HL-60 (cell line): ENCODE results near the gene CLIP4.

Experiments
- DNase-seq, 2 experiments: peaks; one replicate each; pipeline ENCODE4 v3.0.0-alpha.2; 2010 to 2020; ENCODE audit warnings: low read depth in 1 of 2, low spot score in 1 of 2
- H3K27ac ChIP-seq: fragments of 250-450 bp; sonication (Bioruptor Pico); replicated peaks from 2 replicates; pipeline ENCODE4 v1.5.1; 2020; ENCODE audit warnings: mild to moderate bottlenecking, moderate library complexity
- H3K27me3 ChIP-seq: fragments of 250-450 bp; sonication (Bioruptor Pico); 2 replicates; pipeline ENCODE4 v1.5.1; 2021; ENCODE audit warnings: mild to moderate bottlenecking, moderate library complexity; ENCODE audit not compliant: insufficient read depth, poor library complexity, severe bottlenecking
- H3K4me3 ChIP-seq: replicated peaks from 2 replicates; pipeline ENCODE4 v1.5.1; 2011; ENCODE audit warnings: mild to moderate bottlenecking, control low read depth, low read length; ENCODE audit not compliant: insufficient read depth
- GABPA ChIP-seq: IDR thresholded peaks from 2 replicates; pipeline ENCODE4 v1.6.1; 2012; ENCODE audit warnings: low read depth
- POLR2AphosphoS5 ChIP-seq: IDR thresholded peaks from 2 replicates; pipeline ENCODE4 v1.6.1; 2012; ENCODE audit warnings: low read depth
- SPI1 ChIP-seq: IDR thresholded peaks from 2 replicates; pipeline ENCODE4 v1.6.1; 2012; ENCODE audit warnings: low read depth, mild to moderate bottlenecking, borderline replicate concordance
- long read RNA-seq: library from polyadenylated mRNA; unstranded; transcript quantifications from one replicate; pipeline ENCODE4 v2.0.0, GENCODE V29; 2020
- TF ChIP-seq, protein P1 (sequence below): IDR thresholded peaks from one replicate; pipeline ENCODE4 v1.5.1; 2011; ENCODE audit warnings: low read length, control low read depth, inconsistent platforms; ENCODE audit not compliant: insufficient read depth
- TF ChIP-seq, protein P2 (sequence below): IDR thresholded peaks from 2 replicates; pipeline ENCODE4 v1.6.1; 2012; ENCODE audit warnings: low read depth; ENCODE audit not compliant: insufficient replicate concordance

CLIP4 gene, protein sequence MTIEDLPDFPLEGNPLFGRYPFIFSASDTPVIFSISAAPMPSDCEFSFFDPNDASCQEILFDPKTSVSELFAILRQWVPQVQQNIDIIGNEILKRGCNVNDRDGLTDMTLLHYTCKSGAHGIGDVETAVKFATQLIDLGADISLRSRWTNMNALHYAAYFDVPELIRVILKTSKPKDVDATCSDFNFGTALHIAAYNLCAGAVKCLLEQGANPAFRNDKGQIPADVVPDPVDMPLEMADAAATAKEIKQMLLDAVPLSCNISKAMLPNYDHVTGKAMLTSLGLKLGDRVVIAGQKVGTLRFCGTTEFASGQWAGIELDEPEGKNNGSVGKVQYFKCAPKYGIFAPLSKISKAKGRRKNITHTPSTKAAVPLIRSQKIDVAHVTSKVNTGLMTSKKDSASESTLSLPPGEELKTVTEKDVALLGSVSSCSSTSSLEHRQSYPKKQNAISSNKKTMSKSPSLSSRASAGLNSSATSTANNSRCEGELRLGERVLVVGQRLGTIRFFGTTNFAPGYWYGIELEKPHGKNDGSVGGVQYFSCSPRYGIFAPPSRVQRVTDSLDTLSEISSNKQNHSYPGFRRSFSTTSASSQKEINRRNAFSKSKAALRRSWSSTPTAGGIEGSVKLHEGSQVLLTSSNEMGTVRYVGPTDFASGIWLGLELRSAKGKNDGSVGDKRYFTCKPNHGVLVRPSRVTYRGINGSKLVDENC
- long read RNA-seq = 0 reads

DNA sequence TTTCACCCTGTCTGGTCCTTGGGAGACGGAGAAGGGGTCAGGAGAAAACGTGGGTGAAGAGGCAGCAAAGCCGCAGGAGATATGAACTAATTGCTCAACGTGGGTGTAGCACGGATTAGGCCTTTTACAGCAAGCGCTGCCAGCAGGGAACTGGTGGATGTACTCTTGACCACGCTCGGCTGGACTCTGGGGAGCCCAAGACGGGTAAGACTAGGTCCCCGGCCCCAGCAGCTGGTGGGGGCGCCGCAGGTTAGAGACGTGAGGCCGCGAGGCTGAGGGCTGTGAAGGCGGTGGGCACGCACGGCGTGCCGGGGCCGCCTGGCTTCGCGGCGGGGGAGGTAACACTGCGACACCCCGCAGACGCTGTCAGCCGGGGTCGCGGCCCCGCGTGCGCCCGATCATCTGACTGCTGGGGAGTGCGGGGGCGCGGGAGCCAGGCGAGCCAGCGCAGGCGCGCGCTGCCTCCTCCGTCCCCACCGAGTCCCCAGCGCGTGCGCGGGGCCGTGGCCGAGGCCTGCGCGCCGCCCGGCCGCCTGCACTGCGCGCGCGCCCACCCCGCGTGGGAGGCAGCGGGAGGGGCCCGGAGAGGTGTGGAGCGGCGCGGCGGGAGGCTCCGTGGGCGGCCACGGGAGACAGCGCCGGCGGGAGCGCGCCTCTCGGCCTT lies at the start of gene CLIP4:
TSS of gene CLIP4 (plus strand) at position 470 of the 664 bp plus-strand sequence. CDS start 5,974 bp downstream, outside the sequence.
- DNase-seq = no peak
- no peak for TF ChIP-seq SPI1
- TF ChIP-seq, protein P1, sequence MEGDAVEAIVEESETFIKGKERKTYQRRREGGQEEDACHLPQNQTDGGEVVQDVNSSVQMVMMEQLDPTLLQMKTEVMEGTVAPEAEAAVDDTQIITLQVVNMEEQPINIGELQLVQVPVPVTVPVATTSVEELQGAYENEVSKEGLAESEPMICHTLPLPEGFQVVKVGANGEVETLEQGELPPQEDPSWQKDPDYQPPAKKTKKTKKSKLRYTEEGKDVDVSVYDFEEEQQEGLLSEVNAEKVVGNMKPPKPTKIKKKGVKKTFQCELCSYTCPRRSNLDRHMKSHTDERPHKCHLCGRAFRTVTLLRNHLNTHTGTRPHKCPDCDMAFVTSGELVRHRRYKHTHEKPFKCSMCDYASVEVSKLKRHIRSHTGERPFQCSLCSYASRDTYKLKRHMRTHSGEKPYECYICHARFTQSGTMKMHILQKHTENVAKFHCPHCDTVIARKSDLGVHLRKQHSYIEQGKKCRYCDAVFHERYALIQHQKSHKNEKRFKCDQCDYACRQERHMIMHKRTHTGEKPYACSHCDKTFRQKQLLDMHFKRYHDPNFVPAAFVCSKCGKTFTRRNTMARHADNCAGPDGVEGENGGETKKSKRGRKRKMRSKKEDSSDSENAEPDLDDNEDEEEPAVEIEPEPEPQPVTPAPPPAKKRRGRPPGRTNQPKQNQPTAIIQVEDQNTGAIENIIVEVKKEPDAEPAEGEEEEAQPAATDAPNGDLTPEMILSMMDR = no peak
- Histone ChIP-seq H3K27ac (no peak within 1 kb of the TSS), H3K27me3 (peaks cover 47% of the 10 kb centered on the region), H3K4me3 (peak within 1 kb of the TSS; percentile 24)

DNA sequence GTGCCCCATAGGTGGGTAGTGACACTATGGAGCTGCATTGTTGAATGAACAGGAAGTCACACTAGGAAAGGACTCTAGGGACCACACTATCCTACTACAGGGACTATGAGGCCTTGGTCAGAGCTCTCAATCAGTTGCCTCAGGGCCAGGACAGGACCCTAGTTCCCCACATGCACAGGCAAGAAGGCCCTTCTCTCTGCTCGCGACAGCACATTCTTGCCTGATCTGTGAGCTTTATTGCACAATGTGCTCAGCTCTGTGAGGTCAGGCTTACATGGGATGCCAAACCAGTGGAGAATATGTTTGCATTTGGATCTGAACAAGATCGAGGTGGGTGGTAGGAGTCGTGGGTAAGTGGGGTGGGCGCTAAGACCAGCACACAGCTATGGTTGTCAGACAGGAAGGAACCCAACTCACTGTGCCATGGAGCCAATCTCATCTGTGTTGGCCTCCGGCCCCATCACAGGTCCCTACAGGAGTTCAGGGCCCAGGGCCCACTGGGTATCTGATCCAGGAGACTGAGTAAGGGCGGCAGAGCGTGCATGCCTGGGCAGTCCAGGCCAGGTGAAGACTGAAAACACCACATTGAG lies 48.8 kb upstream of the CLIP4 start:
- no peak overlapping the region for H3K27ac ChIP-seq
- no peak overlapping the region for H3K4me3 ChIP-seq
- no peaks in the 10 kb centered on the region for H3K27me3 ChIP-seq
- no peak for DNase-seq
- TF ChIP-seq GABPA = no peak
- TF ChIP-seq, protein P1 = no peak
- TF ChIP-seq, protein P2, sequence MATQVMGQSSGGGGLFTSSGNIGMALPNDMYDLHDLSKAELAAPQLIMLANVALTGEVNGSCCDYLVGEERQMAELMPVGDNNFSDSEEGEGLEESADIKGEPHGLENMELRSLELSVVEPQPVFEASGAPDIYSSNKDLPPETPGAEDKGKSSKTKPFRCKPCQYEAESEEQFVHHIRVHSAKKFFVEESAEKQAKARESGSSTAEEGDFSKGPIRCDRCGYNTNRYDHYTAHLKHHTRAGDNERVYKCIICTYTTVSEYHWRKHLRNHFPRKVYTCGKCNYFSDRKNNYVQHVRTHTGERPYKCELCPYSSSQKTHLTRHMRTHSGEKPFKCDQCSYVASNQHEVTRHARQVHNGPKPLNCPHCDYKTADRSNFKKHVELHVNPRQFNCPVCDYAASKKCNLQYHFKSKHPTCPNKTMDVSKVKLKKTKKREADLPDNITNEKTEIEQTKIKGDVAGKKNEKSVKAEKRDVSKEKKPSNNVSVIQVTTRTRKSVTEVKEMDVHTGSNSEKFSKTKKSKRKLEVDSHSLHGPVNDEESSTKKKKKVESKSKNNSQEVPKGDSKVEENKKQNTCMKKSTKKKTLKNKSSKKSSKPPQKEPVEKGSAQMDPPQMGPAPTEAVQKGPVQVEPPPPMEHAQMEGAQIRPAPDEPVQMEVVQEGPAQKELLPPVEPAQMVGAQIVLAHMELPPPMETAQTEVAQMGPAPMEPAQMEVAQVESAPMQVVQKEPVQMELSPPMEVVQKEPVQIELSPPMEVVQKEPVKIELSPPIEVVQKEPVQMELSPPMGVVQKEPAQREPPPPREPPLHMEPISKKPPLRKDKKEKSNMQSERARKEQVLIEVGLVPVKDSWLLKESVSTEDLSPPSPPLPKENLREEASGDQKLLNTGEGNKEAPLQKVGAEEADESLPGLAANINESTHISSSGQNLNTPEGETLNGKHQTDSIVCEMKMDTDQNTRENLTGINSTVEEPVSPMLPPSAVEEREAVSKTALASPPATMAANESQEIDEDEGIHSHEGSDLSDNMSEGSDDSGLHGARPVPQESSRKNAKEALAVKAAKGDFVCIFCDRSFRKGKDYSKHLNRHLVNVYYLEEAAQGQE = no peak
- no peak for TF ChIP-seq SPI1
- no peak for TF ChIP-seq POLR2AphosphoS5

DNA sequence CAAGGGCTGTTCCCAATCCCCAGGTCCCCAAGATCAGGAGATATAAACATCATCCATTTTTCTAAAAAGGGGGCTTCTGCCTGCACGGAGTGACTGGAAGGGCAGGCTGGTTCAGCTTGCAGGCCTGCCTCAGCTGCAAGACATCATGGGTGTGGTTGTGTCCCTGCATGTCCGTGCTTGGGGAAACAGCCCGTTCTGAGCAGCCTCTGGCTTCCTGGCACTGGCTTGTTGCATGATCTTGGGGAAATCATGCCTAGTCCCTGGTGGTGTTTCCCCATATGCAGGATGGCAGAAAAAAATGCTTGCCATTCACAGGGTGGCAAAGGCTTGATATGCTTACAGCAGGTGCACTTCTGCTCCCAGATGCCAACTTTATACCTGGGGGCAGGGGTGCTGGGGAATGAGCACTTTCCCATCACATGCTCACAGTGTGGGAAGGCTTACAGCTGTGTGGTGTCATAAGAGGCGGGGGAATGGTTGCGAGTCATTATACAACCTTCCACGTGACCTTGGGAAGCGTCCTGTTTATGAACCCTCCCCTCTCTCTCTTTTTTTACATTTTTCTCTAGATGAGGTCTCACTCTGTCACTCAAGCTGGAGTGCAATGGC lies 48.1 kb upstream of the CLIP4 start:
- TF ChIP-seq GABPA (no peak), POLR2AphosphoS5 (no peak)
- TF ChIP-seq, protein P2 = no peak
- Histone ChIP-seq H3K27ac (no peak overlapping the region), H3K4me3 (no peak overlapping the region), H3K27me3 (no peaks in the 10 kb centered on the region)
- no peak for DNase-seq
